Keratinocyte (primary cell): Measurements from ENCODE around the gene MBD3L1. TPM values are rescaled to one million over a fixed set of nuclear protein-coding genes. Genes with fewer than 3 reads are reported as not detected.

Source experiments
- DNase-seq: peaks from one replicate; pipeline ENCODE4 v3.0.0-alpha.2; 2011; ENCODE audit warnings: low read depth, missing footprints, low spot score
- FAIRE-seq: peaks from 2 replicates; lab custom pipeline; 2011; peaks lifted over from hg19 to GRCh38; lab: Jason Lieb, UNC
- H2AFZ ChIP-seq: 2 replicates; pipeline ENCODE4 v1.6.0; 2012; ENCODE audit warnings: low read length, control low read depth, inconsistent platforms; ENCODE audit not compliant: control insufficient read depth
- H3K27ac ChIP-seq: 2 replicates; pipeline ENCODE4 v1.5.1; 2011; ENCODE audit warnings: low read length; ENCODE audit not compliant: control insufficient read depth, insufficient read depth
- H3K27me3 ChIP-seq: 3 replicates; pipeline ENCODE4 v1.6.0; 2011; ENCODE audit warnings: low read length; ENCODE audit not compliant: control insufficient read depth, insufficient read depth; ENCODE audit errors: extremely low read depth
- H3K36me3 ChIP-seq, 2 experiments: 2 replicates in 1 of 2; 3 replicates in 1 of 2; pipeline ENCODE4 v1.5.1; 2011; ENCODE audit warnings: low read length in 2 of 2, mild to moderate bottlenecking in 1 of 2; ENCODE audit not compliant: control insufficient read depth in 2 of 2, insufficient read depth in 2 of 2; ENCODE audit errors: extremely low read depth in 1 of 2
- H3K4me1 ChIP-seq: 3 replicates; pipeline ENCODE4 v1.5.1; 2011; ENCODE audit warnings: low read length; ENCODE audit not compliant: control insufficient read depth, insufficient read depth; ENCODE audit errors: extremely low read depth
- H3K4me2 ChIP-seq: 3 replicates; pipeline ENCODE4 v1.6.0; 2011; ENCODE audit warnings: low read depth, low read length; ENCODE audit not compliant: control insufficient read depth, insufficient read depth; ENCODE audit errors: extremely low read depth
- H3K4me3 ChIP-seq, 3 experiments: fragments of 200-600 bp in 1 of 3; sonication (generic) in 1 of 3; 2 replicates in 2 of 3; 3 replicates in 1 of 3; pipeline ENCODE4 v1.5.1; 2011 to 2016; ENCODE audit warnings: low read length in 3 of 3, mild to moderate bottlenecking in 3 of 3, control low read depth in 2 of 3, inconsistent platforms in 1 of 3, low read depth in 1 of 3, mixed read lengths in 1 of 3, mixed run types in 1 of 3, moderate library complexity in 1 of 3; ENCODE audit not compliant: control insufficient read depth in 2 of 3, insufficient read depth in 2 of 3; ENCODE audit errors: extremely low read depth in 1 of 3
- H3K79me2 ChIP-seq: 2 replicates; pipeline ENCODE4 v1.6.0; 2012; ENCODE audit warnings: low read length; ENCODE audit not compliant: control insufficient read depth, insufficient read depth
- H3K9ac ChIP-seq: 3 replicates; pipeline ENCODE4 v1.6.0; 2011; ENCODE audit warnings: low read length; ENCODE audit not compliant: control insufficient read depth, insufficient read depth; ENCODE audit errors: extremely low read depth
- H3K9me1 ChIP-seq: 3 replicates; pipeline ENCODE4 v1.6.0; 2011; ENCODE audit warnings: low read length; ENCODE audit not compliant: control insufficient read depth, insufficient read depth; ENCODE audit errors: extremely low read depth
- H3K9me3 ChIP-seq: 2 replicates; pipeline ENCODE4 v1.5.1; 2012; ENCODE audit warnings: low read depth, low read length; ENCODE audit not compliant: control insufficient read depth
- H4K20me1 ChIP-seq: 3 replicates; pipeline ENCODE4 v1.6.0; 2011; ENCODE audit warnings: low read length; ENCODE audit not compliant: control insufficient read depth, insufficient read depth; ENCODE audit errors: extremely low read depth
- CTCF ChIP-seq, 3 experiments: IDR thresholded peaks in 1 of 3; conservative IDR thresholded peaks in 1 of 3; optimal IDR thresholded peaks in 1 of 3; 2 replicates in 2 of 3; 3 replicates in 1 of 3; pipeline versions ENCODE3 to v1.5.1; 2011; ENCODE audit warnings: low read length in 3 of 3, mild to moderate bottlenecking in 3 of 3, moderate library complexity in 2 of 3, control low read depth in 1 of 3, inconsistent platforms in 1 of 3; ENCODE audit not compliant: insufficient read depth in 2 of 3; ENCODE audit errors: extremely low read depth in 1 of 3
- EZH2 ChIP-seq: IDR thresholded peaks from one replicate; pipeline ENCODE4 v1.6.1; 2012; ENCODE audit warnings: inconsistent platforms, mild to moderate bottlenecking, low read length, moderate library complexity
- dilution Hi-C: fragments of 300-500 bp; cut with MboI; formaldehyde crosslinking; loops from one replicate; pipeline ENCODE4 v1.7.0; 2020; ENCODE audit warnings: low sequenced_read_pairs; ENCODE audit not compliant: extremely low pct_ligation_motif_present
- polyA plus RNA-seq, 5 experiments: library from polyadenylated mRNA; depleted of rRNA in 3 of 5; stranded (reverse) in 3 of 5; stranded (forward) in 1 of 5; unstranded in 1 of 5; fragments of >200 nt; gene quantifications; 1 replicate in 1 of 5; 2 replicates in 3 of 5; 3 replicates in 1 of 5; pipeline versions ENCODE4 v1.2.1 to v1.2.3, GENCODE V29; 2011 to 2012; ENCODE audit warnings: missing spikeins in 2 of 5, low read depth in 1 of 5, low replicate concordance in 1 of 5

The MBD3L1 gene
- polyA plus RNA-seq, 1 donor (not counting 4 experiments of a cell fraction or from before 2014, with no cell fraction given), result not detected

- no peak for DNase-seq
- no peaks in the 10 kb centered on the region for H4K20me1 ChIP-seq
- no peaks in the 10 kb centered on the region for H3K27me3 ChIP-seq
- no peak overlapping the region for H3K4me2 ChIP-seq
- no peaks in the 10 kb centered on the region for H3K36me3 ChIP-seq
- no peak overlapping the region for H3K9ac ChIP-seq
- H3K79me2 ChIP-seq, result no peaks in the 10 kb centered on the region
- no peak for TF ChIP-seq CTCF (optimal IDR thresholded peaks at IDR 0.05 in 1 of 3, IDR thresholded peaks at IDR 0.05 in 1 of 3, conservative IDR thresholded peaks at IDR 0.05 in 1 of 3; ENCODE audit: extremely low read depth in 1 of 3, insufficient read depth in 2 of 3, low read length in 3 of 3)
- TF ChIP-seq EZH2, result no peak
- no peak overlapping the region for H3K27ac ChIP-seq
- dilution Hi-C loops, result no loop called here
- H3K9me3 ChIP-seq, result peaks cover 4% of the 10 kb centered on the region
- no peak for FAIRE-seq
- no peaks in the 10 kb centered on the region for H3K9me1 ChIP-seq
- no peak overlapping the region for H2AFZ ChIP-seq
- H3K4me1 ChIP-seq, result no peaks in the 10 kb centered on the region
- H3K4me3 ChIP-seq, result no peak overlapping the region
Measured at GRCh38 chr19:8880868-8881488, 48.8 kb downstream of the MBD3L1 start.

GRCh38 chr19:8881512-8881911, 49.3 kb downstream of the MBD3L1 start:
- Histone ChIP-seq H3K9ac (no peak overlapping the region), H3K9me1 (no peaks in the 10 kb centered on the region), H3K27ac (no peak overlapping the region), H3K9me3 (peaks cover 4% of the 10 kb centered on the region), H3K4me3 (no peak overlapping the region), H4K20me1 (no peaks in the 10 kb centered on the region), H3K36me3 (no peaks in the 10 kb centered on the region), H3K27me3 (no peaks in the 10 kb centered on the region), H3K4me2 (no peak overlapping the region), H3K4me1 (no peaks in the 10 kb centered on the region), H3K79me2 (no peaks in the 10 kb centered on the region), H2AFZ (no peak overlapping the region)
- FAIRE-seq (no peak), DNase-seq (no peak)
- dilution Hi-C loops, result no loop called here
- TF ChIP-seq EZH2 (no peak), CTCF (optimal IDR thresholded peaks at IDR 0.05 in 1 of 3, IDR thresholded peaks at IDR 0.05 in 1 of 3, conservative IDR thresholded peaks at IDR 0.05 in 1 of 3; ENCODE audit: extremely low read depth in 1 of 3, insufficient read depth in 2 of 3, low read length in 3 of 3) (no peak)
